Panc1 (cell line): Measurements from ENCODE around the gene AMOTL1. TPM values are rescaled to one million over a fixed set of nuclear protein-coding genes. Genes with fewer than 3 reads are reported as not detected.

ENCODE experiments used
- ATAC-seq: fragments of 200-7000 bp; cut with Tn5 transposase; 2 replicates; pipeline ENCODE4 v1.9.1; 2020; ENCODE audit warnings: mild to moderate bottlenecking, moderate library complexity
- BruUV-seq: library from RNA; stranded (reverse); fragments of 400-500 nt; replicated peaks from 2 replicates; lab custom pipeline; 2021; lab: Mats Ljungman, UMichigan
- CTCF ChIA-PET: fragments of 300-600 bp; sonication (Branson Sonifier 250); formaldehyde crosslinking; loops from one replicate; lab custom pipeline; 2022; ENCODE audit warnings: antibody characterized with exemption; lab: Charles Lee
- POLR2A ChIA-PET: fragments of 300-600 bp; sonication (Branson Sonifier 250); formaldehyde crosslinking; loops from one replicate; lab custom pipeline; 2022; ENCODE audit warnings: antibody characterized with exemption; lab: Charles Lee
- DNase-seq: peaks from one replicate; pipeline ENCODE4 v3.0.0-alpha.2; 2010; ENCODE audit warnings: low read depth, low spot score
- H3K27ac ChIP-seq: 2 replicates; pipeline ENCODE4 v1.5.1; 2011; ENCODE audit warnings: mild to moderate bottlenecking, low read length, inconsistent platforms
- H3K27me3 ChIP-seq: fragments of 200-500 bp; sonication (Bioruptor generic); 2 replicates; pipeline ENCODE4 v1.6.0; 2014; ENCODE audit warnings: low read length, inconsistent platforms; ENCODE audit not compliant: control insufficient read depth, insufficient read depth
- H3K36me3 ChIP-seq: fragments of 200-500 bp; sonication (Bioruptor generic); 2 replicates; pipeline ENCODE4 v1.5.1; 2014; ENCODE audit warnings: inconsistent platforms, mild to moderate bottlenecking, low read length, moderate library complexity; ENCODE audit not compliant: control insufficient read depth, insufficient read depth
- H3K4me1 ChIP-seq: 2 replicates; pipeline ENCODE4 v1.5.1; 2011; ENCODE audit warnings: inconsistent platforms, mild to moderate bottlenecking, low read length, moderate library complexity; ENCODE audit not compliant: control insufficient read depth, insufficient read depth
- H3K4me3 ChIP-seq, 2 experiments: 2 replicates each; pipeline ENCODE4 v1.5.1; 2011 to 2012; ENCODE audit warnings: low read depth in 2 of 2, low read length in 2 of 2, mild to moderate bottlenecking in 2 of 2, inconsistent platforms in 1 of 2, moderate library complexity in 1 of 2
- H3K9me3 ChIP-seq: fragments of 200-500 bp; sonication (Bioruptor generic); 2 replicates; pipeline ENCODE4 v1.5.1; 2014; ENCODE audit warnings: low read depth, mild to moderate bottlenecking, inconsistent platforms, low read length, moderate library complexity; ENCODE audit not compliant: control insufficient read depth, insufficient read depth
- CTCF ChIP-seq: fragments of 450-650 bp; IDR thresholded peaks from 2 replicates; pipeline ENCODE4 v1.5.1; 2017; ENCODE audit warnings: mild to moderate bottlenecking
- POLR2AphosphoS5 ChIP-seq: IDR thresholded peaks from 2 replicates; pipeline ENCODE4 v1.6.1; 2012; ENCODE audit warnings: mild to moderate bottlenecking, low read depth, low read length, moderate library complexity
- REST ChIP-seq, 2 experiments: IDR thresholded peaks; 2 replicates each; pipeline ENCODE4 v1.6.1; 2011 to 2012; ENCODE audit warnings: low read depth in 2 of 2, control low read depth in 1 of 2, low read length in 1 of 2, mild to moderate bottlenecking in 1 of 2, moderate library complexity in 1 of 2; ENCODE audit not compliant: insufficient read depth in 1 of 2
- SIN3A ChIP-seq: IDR thresholded peaks from 2 replicates; pipeline ENCODE4 v1.6.1; 2012; ENCODE audit warnings: low read depth, mild to moderate bottlenecking, low read length, moderate library complexity, borderline replicate concordance; ENCODE audit not compliant: insufficient read depth
- TCF7L2 ChIP-seq: IDR thresholded peaks from 2 replicates; pipeline ENCODE4 v1.6.1; 2011; ENCODE audit warnings: mild to moderate bottlenecking, low read depth, low read length, inconsistent platforms
- in situ Hi-C: cut with HindIII; loops from 2 replicates; pipeline ENCODE4 v1.10.0; 2016; ENCODE audit warnings: low sequenced_read_pairs, low pct_unique_long_range_greater_than_20kb
- intact Hi-C: fragments of 100-400 bp; cut with micrococcal nuclease; formaldehyde crosslinking; loops from one replicate; pipeline ENCODE4 v1.10.0; 2022; ENCODE audit not compliant: unreplicated experiment
- total RNA-seq: library from RNA; stranded (reverse); gene quantifications from one replicate; pipeline ENCODE4 v1.2.1, GENCODE V29; 2021; ENCODE audit not compliant: unreplicated experiment

Gene AMOTL1
- total RNA-seq, 1 experiment from 2014 or later = 16.0 TPM

GRCh38 chr11:94770563-94771120 is 2.5 kb downstream of the AMOTL1 start:
- Histone ChIP-seq H3K27me3 (peaks cover 23% of the 10 kb centered on the region), H3K27ac (no peak overlapping the region), H3K9me3 (no peaks in the 10 kb centered on the region), H3K4me3 (no peak overlapping the region), H3K4me1 (peaks cover 32% of the 10 kb centered on the region), H3K36me3 (peaks cover 6% of the 10 kb centered on the region; the same call in 1 of the 2 replicates)
- intact Hi-C loops = no loop called here
- DNase-seq = no peak
- POLR2A ChIA-PET = no interaction called here
- TSS peak; percentile 62 for BruUV-seq
- CTCF ChIA-PET = no interaction called here
- in situ Hi-C loops = no loop called here
- no peak for ATAC-seq
- no peak for TF ChIP-seq REST (IDR thresholded peaks at IDR 0.05; ENCODE audit: insufficient read depth in 1 of 2, low read depth in 2 of 2, low read length in 1 of 2)
- no peak for TF ChIP-seq TCF7L2

- Histone ChIP-seq H3K4me3 (no peak overlapping the region), H3K36me3 (peaks cover 6% of the 10 kb centered on the region; the same call in 1 of the 2 replicates), H3K4me1 (peaks cover 34% of the 10 kb centered on the region), H3K27ac (no peak overlapping the region), H3K9me3 (no peaks in the 10 kb centered on the region), H3K27me3 (peaks cover 18% of the 10 kb centered on the region)
- TF ChIP-seq TCF7L2 (peak; percentile 48; the same call in 1 of the 2 replicates), REST (IDR thresholded peaks at IDR 0.05; ENCODE audit: insufficient read depth in 1 of 2, low read depth in 2 of 2, low read length in 1 of 2) (no peak)
- ChIA-PET CTCF (no interaction called here), POLR2A (interaction anchor here (0.7 kb wide), 1 partner anchor 30 kb away, joined by 3 read pairs; no protein-coding TSS in a partner anchor)
- no peak for DNase-seq
- no TSS peak for BruUV-seq
- no peak for ATAC-seq
- intact Hi-C loops (no loop called here), in situ Hi-C loops (no loop called here)
Measured at GRCh38 chr11:94771390-94771789, 3.2 kb downstream of the AMOTL1 start.

GRCh38 chr11:94771951-94772350 is 3.8 kb downstream of the AMOTL1 start:
- peaks cover 37% of the 10 kb centered on the region for H3K4me1 ChIP-seq
- intact Hi-C loops = no loop called here
- no peaks in the 10 kb centered on the region for H3K9me3 ChIP-seq
- no peak overlapping the region for H3K4me3 ChIP-seq
- no peak for DNase-seq
- POLR2A ChIA-PET = interaction anchor here (0.7 kb wide), 1 partner anchor 30 kb away, joined by 3 read pairs; no protein-coding TSS in a partner anchor
- CTCF ChIA-PET = no interaction called here
- no peak for ATAC-seq
- H3K27ac ChIP-seq = no peak overlapping the region
- TF ChIP-seq POLR2AphosphoS5 = no peak
- TF ChIP-seq SIN3A = no peak
- TF ChIP-seq REST (IDR thresholded peaks at IDR 0.05; ENCODE audit: insufficient read depth in 1 of 2, low read depth in 2 of 2, low read length in 1 of 2) = no peak
- no peak for TF ChIP-seq CTCF
- TF ChIP-seq TCF7L2 = no peak
- in situ Hi-C loops = no loop called here
- peaks cover 6% of the 10 kb centered on the region; the same call in 1 of the 2 replicates for H3K36me3 ChIP-seq
- BruUV-seq = no TSS peak
- peaks cover 13% of the 10 kb centered on the region for H3K27me3 ChIP-seq
